Lung (tissue), 12 donors: ENCODE results near the gene DNMBP. TPM values are rescaled to one million over a fixed set of nuclear protein-coding genes. Genes with fewer than 3 reads are reported as not detected.

Source experiments
- ATAC-seq: fragments of 200-7000 bp; cut with Tn5 transposase; one replicate; pipeline ENCODE4 v1.9.1; 2020; ENCODE audit warnings: moderate number of reproducible peaks; ENCODE audit not compliant: insufficient read depth, low FRiP score
- DNase-seq, 3 donors: peaks; one replicate each; pipeline ENCODE4 v3.0.0-alpha.2; 2013 to 2017
- H3K27ac ChIP-seq, 2 donors: one replicate each; pipeline ENCODE4 v1.5.1; 2013; ENCODE audit warnings: mild to moderate bottlenecking in 2 of 2, moderate library complexity in 2 of 2, control low read depth in 1 of 2, inconsistent platforms in 1 of 2, low read depth in 1 of 2, low read length in 1 of 2
- H3K27me3 ChIP-seq, 3 donors: one replicate each; pipeline ENCODE4 v1.5.1; 2013; ENCODE audit warnings: low read length in 2 of 3; ENCODE audit not compliant: control insufficient read depth in 3 of 3, insufficient read depth in 3 of 3
- H3K36me3 ChIP-seq, 4 donors: one replicate each; pipeline ENCODE4 v1.5.1; 2013; ENCODE audit warnings: low read length in 4 of 4, mild to moderate bottlenecking in 1 of 4, moderate library complexity in 1 of 4; ENCODE audit not compliant: control insufficient read depth in 4 of 4, insufficient read depth in 4 of 4
- H3K4me1 ChIP-seq, 5 donors: one replicate each; pipeline ENCODE4 v1.5.1; 2013; ENCODE audit warnings: low read length in 5 of 5, mild to moderate bottlenecking in 2 of 5, moderate library complexity in 1 of 5; ENCODE audit not compliant: control insufficient read depth in 5 of 5, insufficient read depth in 5 of 5
- H3K4me3 ChIP-seq: one replicate; pipeline ENCODE4 v1.5.1; 2013; ENCODE audit warnings: mild to moderate bottlenecking, control low read depth, moderate library complexity
- H3K9ac ChIP-seq, 2 donors: one replicate each; pipeline ENCODE4 v1.5.1; 2013; ENCODE audit warnings: low read length in 2 of 2, control low read depth in 1 of 2; ENCODE audit not compliant: insufficient read depth in 1 of 2
- H3K9me3 ChIP-seq, 4 donors: one replicate each; pipeline ENCODE4 v1.5.1; 2013; ENCODE audit warnings: low read length in 3 of 4, mild to moderate bottlenecking in 1 of 4, moderate library complexity in 1 of 4; ENCODE audit not compliant: control insufficient read depth in 4 of 4, insufficient read depth in 3 of 4
- WGBS, 2 donors: extraction: QIAGEN DNeasy Blood & Tissue Kit; methylation state at CpG; one replicate each; pipeline ENCODE4 v1.1.7; 2013; 5-methylcytosine and 5-hydroxymethylcytosine counted together
- polyA plus RNA-seq, 2 donors: library from polyadenylated mRNA; stranded (reverse); fragments of 200-250 nt; gene quantifications; one replicate each; pipeline ENCODE4 v1.2.1, GENCODE V29; 2013
- total RNA-seq, 2 donors: library from RNA; depleted of rRNA in 1 of 2; stranded (reverse); fragments of >200 nt in 1 of 2; gene quantifications; one replicate each; pipeline ENCODE4 v1.2.1, GENCODE V29; 2014 to 2021
- TF ChIP-seq, protein P1 (sequence below): IDR thresholded peaks from 2 replicates; pipeline ENCODE4 v1.5.1; 2012; ENCODE audit warnings: mild to moderate bottlenecking; ENCODE audit errors: control extremely low read depth, extremely low read depth
- donor health status: control.
- donor health status: control.
- donor health status: Bipolar disorder and iron deficiency.
- donor health status: healthy.
- donor health status: DM: yes; HTN: yes; CAD: no.

The DNMBP gene
- total and polyA plus RNA-seq, 4 donors: 6.5 to 31.0 (median 12.5) TPM

DNA sequence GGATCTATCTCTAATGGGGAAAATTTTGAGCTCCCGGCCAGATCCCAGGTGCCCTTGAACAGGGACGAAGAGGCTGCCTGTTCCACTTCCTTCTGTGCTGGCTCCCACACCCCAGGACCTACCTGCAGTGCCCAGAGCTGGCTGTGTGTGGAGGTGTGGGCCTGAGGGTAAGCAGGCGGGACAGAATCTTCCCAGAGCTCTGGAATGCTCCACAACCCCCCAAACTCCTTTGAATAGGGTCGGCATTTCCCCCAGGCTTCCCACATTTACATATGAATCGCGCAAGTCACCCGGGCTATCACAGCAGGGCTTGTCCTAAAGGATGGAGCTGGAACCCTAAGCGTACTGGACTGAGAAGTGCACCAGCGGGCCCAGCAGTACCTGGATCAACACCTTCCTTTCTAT lies 95.9 kb downstream of the DNMBP start:
- Histone ChIP-seq H3K4me3 (no peak overlapping the region), H3K4me1 (peaks cover 9 to 38% (median 14%) of the 10 kb centered on the region in 5 donors), H3K36me3 (peaks cover 0 to 4% (median 1%) of the 10 kb centered on the region in 4 donors), H3K27me3 (no peaks in the 10 kb centered on the region), H3K9me3 (no peaks in the 10 kb centered on the region), H3K9ac (peak overlapping the region; percentile 49 to 55), H3K27ac (no peak overlapping the region)
- DNase-seq (peak; percentile 56 to 74 (median 68)), ATAC-seq (no peak)
- TF ChIP-seq, protein P1, sequence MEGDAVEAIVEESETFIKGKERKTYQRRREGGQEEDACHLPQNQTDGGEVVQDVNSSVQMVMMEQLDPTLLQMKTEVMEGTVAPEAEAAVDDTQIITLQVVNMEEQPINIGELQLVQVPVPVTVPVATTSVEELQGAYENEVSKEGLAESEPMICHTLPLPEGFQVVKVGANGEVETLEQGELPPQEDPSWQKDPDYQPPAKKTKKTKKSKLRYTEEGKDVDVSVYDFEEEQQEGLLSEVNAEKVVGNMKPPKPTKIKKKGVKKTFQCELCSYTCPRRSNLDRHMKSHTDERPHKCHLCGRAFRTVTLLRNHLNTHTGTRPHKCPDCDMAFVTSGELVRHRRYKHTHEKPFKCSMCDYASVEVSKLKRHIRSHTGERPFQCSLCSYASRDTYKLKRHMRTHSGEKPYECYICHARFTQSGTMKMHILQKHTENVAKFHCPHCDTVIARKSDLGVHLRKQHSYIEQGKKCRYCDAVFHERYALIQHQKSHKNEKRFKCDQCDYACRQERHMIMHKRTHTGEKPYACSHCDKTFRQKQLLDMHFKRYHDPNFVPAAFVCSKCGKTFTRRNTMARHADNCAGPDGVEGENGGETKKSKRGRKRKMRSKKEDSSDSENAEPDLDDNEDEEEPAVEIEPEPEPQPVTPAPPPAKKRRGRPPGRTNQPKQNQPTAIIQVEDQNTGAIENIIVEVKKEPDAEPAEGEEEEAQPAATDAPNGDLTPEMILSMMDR: no peak
- 66 to 71% methylated on average over 9 of the region's 9 CpGs for WGBS, 2 donors

DNA sequence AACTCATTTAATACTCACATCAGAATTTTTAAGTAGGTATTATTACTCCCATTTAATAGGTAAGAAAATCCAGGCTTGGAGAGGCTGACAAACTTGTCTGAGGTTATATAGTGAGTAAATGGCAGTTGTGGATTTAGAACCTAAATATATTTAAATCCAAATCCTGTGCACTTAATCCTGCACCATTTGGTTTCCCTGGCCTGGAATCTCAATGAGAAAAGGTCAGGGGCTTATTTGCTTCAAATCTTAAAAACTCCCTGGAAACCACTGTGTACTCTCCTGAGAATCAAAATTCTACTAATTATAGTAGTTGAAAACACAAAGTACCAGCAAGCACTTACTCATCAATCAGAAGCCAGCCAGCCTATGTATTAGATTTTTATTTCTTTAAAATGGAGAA lies 97.7 kb downstream of the DNMBP start:
- H3K27ac ChIP-seq: no peak overlapping the region
- no peak for ATAC-seq
- TF ChIP-seq, protein P1: no peak

DNA sequence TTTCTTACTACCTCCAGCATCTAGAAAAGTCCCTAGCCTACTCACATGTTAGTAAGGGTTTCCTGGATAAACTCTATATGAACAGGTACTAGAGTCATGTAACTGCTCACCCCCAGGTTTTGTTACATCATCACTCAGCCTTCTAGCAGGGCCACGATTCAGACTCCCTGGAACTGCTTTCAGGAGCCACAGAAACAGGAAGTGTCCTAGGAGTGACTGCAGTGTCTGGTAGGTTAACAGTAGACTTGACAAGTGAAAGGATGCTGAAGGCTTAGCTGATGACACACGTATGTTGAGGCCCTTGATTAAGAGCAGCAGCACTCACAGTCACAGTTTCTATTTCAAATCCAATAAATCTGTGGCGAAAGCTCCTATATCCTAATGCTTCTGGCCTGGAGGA lies 101.2 kb downstream of the DNMBP start:
- H3K4me1 ChIP-seq: peaks cover 4 to 16% (median 4%) of the 10 kb centered on the region in 5 donors
- no peak overlapping the region for H3K27ac ChIP-seq
- no peak overlapping the region for H3K4me3 ChIP-seq
- no peaks in the 10 kb centered on the region for H3K27me3 ChIP-seq
- peaks cover 15 to 37% (median 29%) of the 10 kb centered on the region in 4 donors for H3K36me3 ChIP-seq
- H3K9ac ChIP-seq: no peak overlapping the region
- TF ChIP-seq, protein P1: no peak
- DNase-seq: no peak
- no peaks in the 10 kb centered on the region for H3K9me3 ChIP-seq
- no peak for ATAC-seq
- WGBS, 2 donors: 58 to 72% methylated on average over 3 of the region's 3 CpGs

More for the DNA sequence above, 97.7 kb downstream of the DNMBP start:
- no peaks in the 10 kb centered on the region for H3K9me3 ChIP-seq
- no peaks in the 10 kb centered on the region for H3K27me3 ChIP-seq
- no peak overlapping the region for H3K4me3 ChIP-seq
- peaks cover 9 to 26% (median 11%) of the 10 kb centered on the region in 5 donors for H3K4me1 ChIP-seq
- H3K9ac ChIP-seq: no peak overlapping the region
- DNase-seq: no peak
- H3K36me3 ChIP-seq: peaks cover 9 to 15% (median 10%) of the 10 kb centered on the region in 4 donors

DNA sequence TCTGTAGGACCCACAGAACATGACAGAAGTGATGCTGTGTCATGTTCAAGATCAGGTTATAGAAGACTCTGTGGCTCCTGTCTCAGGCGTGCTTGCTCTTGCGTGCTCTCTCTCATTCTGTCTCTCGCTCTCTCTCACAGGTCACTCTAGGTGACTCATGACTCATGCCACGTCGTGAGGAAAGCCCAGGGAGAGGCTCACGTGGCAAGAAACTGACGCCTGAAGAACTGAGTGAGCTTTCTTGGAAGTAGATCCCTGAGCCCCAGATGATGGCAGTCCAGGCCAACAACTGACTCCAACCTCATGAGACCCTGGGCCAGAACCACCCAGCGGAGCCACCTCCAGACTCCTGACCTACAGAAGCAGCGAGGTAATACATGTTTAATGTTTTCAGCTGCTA lies 103.3 kb downstream of the DNMBP start:
- H3K4me1 ChIP-seq: peaks cover 0 to 3% (median 0%) of the 10 kb centered on the region in 5 donors
- H3K36me3 ChIP-seq: peaks cover 15 to 38% (median 33%) of the 10 kb centered on the region in 4 donors
- ATAC-seq (no peak), DNase-seq (no peak)
- H3K27me3 ChIP-seq: no peaks in the 10 kb centered on the region
- no peak overlapping the region for H3K9ac ChIP-seq
- H3K4me3 ChIP-seq: no peak overlapping the region
- TF ChIP-seq, protein P1: no peak
- WGBS, 2 donors: 80 to 81% methylated on average over 9 of the region's 9 CpGs
- H3K9me3 ChIP-seq: no peaks in the 10 kb centered on the region
- H3K27ac ChIP-seq: no peak overlapping the region
